GM12878 (cell line): ENCODE measurements around the gene ACOT13. TPM values are rescaled to one million over a fixed set of nuclear protein-coding genes. Genes with fewer than 3 reads are reported as not detected.

Experiments used
- ATAC-seq: fragments of 200-7000 bp; cut with Tn5 transposase; 3 replicates; pipeline ENCODE4 v1.9.1; 2020; ENCODE audit warnings: mild to moderate bottlenecking, moderate library complexity
- BruUV-seq: library from RNA; stranded (reverse); fragments of 400-500 nt; replicated peaks from 2 replicates; lab custom pipeline; 2021; lab: Mats Ljungman, UMichigan
- CTCF ChIA-PET: fragments of 300-600 bp; sonication (Branson Sonifier 250); formaldehyde crosslinking; extraction: SDS; loops from one replicate; lab custom pipeline; 2021; ENCODE audit warnings: inconsistent platforms; lab: Yijun Ruan, JAX
- POLR2A ChIA-PET: fragments of 350-600 bp; formaldehyde crosslinking; extraction: SDS; loops from one replicate; lab custom pipeline; 2021; ENCODE audit warnings: inconsistent platforms; lab: Charles Lee
- RAD21 ChIA-PET: fragments of 300-600 bp; sonication (Branson Sonifier 250); formaldehyde crosslinking; loops from one replicate; lab custom pipeline; 2023; ENCODE audit warnings: antibody characterized with exemption; ENCODE audit not compliant: unreplicated experiment; lab: Charles Lee
- SMC1A ChIA-PET: fragments of 300-600 bp; sonication (Branson Sonifier 250); formaldehyde crosslinking; loops from one replicate; lab custom pipeline; 2023; ENCODE audit not compliant: unreplicated experiment, uncharacterized antibody; lab: Charles Lee
- DNase-seq: peaks from one replicate; pipeline ENCODE4 v3.0.0-alpha.2; 2011; ENCODE audit warnings: low read depth, low spot score
- FAIRE-seq: peaks from 3 replicates; lab custom pipeline; 2011; peaks lifted over from hg19 to GRCh38; lab: Jason Lieb, UNC
- H2AFZ ChIP-seq: 2 replicates; pipeline ENCODE4 v1.6.0; 2011; ENCODE audit warnings: low read depth, low read length, control low read depth; ENCODE audit not compliant: control insufficient read depth
- H3K27ac ChIP-seq: 2 replicates; pipeline ENCODE4 v1.5.1; 2011; ENCODE audit warnings: control low read depth; ENCODE audit not compliant: control insufficient read depth, insufficient read depth
- H3K27me3 ChIP-seq, 2 experiments: replicated peaks in 1 of 2; 2 replicates each; pipeline versions ENCODE4 v1.6.0 to v1.6.1; 2011; ENCODE audit warnings: low read length in 1 of 2; ENCODE audit not compliant: control insufficient read depth in 2 of 2, insufficient read depth in 2 of 2
- H3K36me3 ChIP-seq, 2 experiments: 2 replicates each; pipeline ENCODE4 v1.5.1; 2011; ENCODE audit warnings: low read length in 1 of 2; ENCODE audit not compliant: control insufficient read depth in 2 of 2, insufficient read depth in 2 of 2
- H3K4me1 ChIP-seq: 2 replicates; pipeline ENCODE4 v1.6.1; 2011; ENCODE audit warnings: mild to moderate bottlenecking, low read length, moderate library complexity, mixed read lengths; ENCODE audit not compliant: control insufficient read depth, insufficient read depth
- H3K4me2 ChIP-seq: 2 replicates; pipeline ENCODE4 v1.6.0; 2011; ENCODE audit warnings: control low read depth; ENCODE audit not compliant: control insufficient read depth, insufficient read depth
- H3K4me3 ChIP-seq: fragments of 200-600 bp; sonication (generic); 2 replicates; pipeline ENCODE4 v1.5.1; 2016
- H3K79me2 ChIP-seq: 2 replicates; pipeline ENCODE4 v1.6.0; 2011; ENCODE audit warnings: low read length; ENCODE audit not compliant: control insufficient read depth, insufficient read depth
- H3K9ac ChIP-seq: 2 replicates; pipeline ENCODE4 v1.8.0; 2011; ENCODE audit warnings: low read length, control low read depth, mixed read lengths; ENCODE audit not compliant: control insufficient read depth, insufficient read depth
- H3K9me3 ChIP-seq: replicated peaks from 3 replicates; pipeline ENCODE4 v1.5.1; 2011; ENCODE audit warnings: mild to moderate bottlenecking, low read length; ENCODE audit not compliant: control insufficient read depth, insufficient read depth
- H4K20me1 ChIP-seq: 2 replicates; pipeline ENCODE4 v1.6.0; 2011; ENCODE audit not compliant: control insufficient read depth, insufficient read depth
- ATF2 ChIP-seq: IDR thresholded peaks from 2 replicates; pipeline ENCODE4 v1.6.1; 2012; ENCODE audit warnings: low read length, inconsistent platforms
- EP300 ChIP-seq, 2 experiments: fragments of 150-350 bp in 1 of 2; IDR thresholded peaks; 2 replicates each; pipeline ENCODE4 v1.6.1; 2011 to 2012; ENCODE audit warnings: low read depth in 2 of 2, low read length in 2 of 2, borderline replicate concordance in 1 of 2, improper control_type of control experiment in 1 of 2, inconsistent platforms in 1 of 2; ENCODE audit not compliant: control insufficient read depth in 1 of 2
- FOXK2 ChIP-seq: fragments of 450-650 bp; IDR thresholded peaks from 2 replicates; pipeline ENCODE4 v1.6.1; 2017; ENCODE audit warnings: mild to moderate bottlenecking, moderate library complexity
- HCFC1 ChIP-seq: fragments of 150-350 bp; IDR thresholded peaks from 2 replicates; pipeline ENCODE4 v1.6.1; 2014; ENCODE audit warnings: low read length
- NFIC ChIP-seq: IDR thresholded peaks from 2 replicates; pipeline ENCODE4 v1.6.1; 2012; ENCODE audit warnings: low read depth, mild to moderate bottlenecking, inconsistent platforms, low read length, moderate library complexity
- NKRF ChIP-seq: fragments of 450-650 bp; conservative IDR thresholded peaks from 2 replicates; pipeline ENCODE4 v1.6.1; 2017; ENCODE audit warnings: mild to moderate bottlenecking, moderate library complexity
- SREBF2 ChIP-seq: IDR thresholded peaks from 2 replicates; pipeline ENCODE4 v1.6.1; 2012; ENCODE audit warnings: mild to moderate bottlenecking, low read length
- STAT3 ChIP-seq: IDR thresholded peaks from 2 replicates; pipeline ENCODE4 v1.6.1; 2011; ENCODE audit warnings: low read depth, low read length, improper control_type of control experiment
- TCF3 ChIP-seq: IDR thresholded peaks from 2 replicates; pipeline ENCODE4 v1.6.1; 2012; ENCODE audit warnings: low read depth, mild to moderate bottlenecking, low read length, borderline replicate concordance; ENCODE audit not compliant: insufficient read depth
- WGBS: methylation state at CpG from one replicate; pipeline ENCODE4 v1.1.6; 2016; ENCODE audit warnings: low lambda C conversion rate; ENCODE audit not compliant: insufficient replicate concordance, insufficient coverage; ENCODE audit errors: missing lambda C conversion rate; 5-methylcytosine and 5-hydroxymethylcytosine counted together
- in situ Hi-C: fragments of 300-500 bp; cut with MboI; formaldehyde crosslinking; loops from 9 replicates; pipeline ENCODE4 v1.14.3; 2018; ENCODE audit warnings: mixed read lengths
- intact Hi-C: fragments of 100-400 bp; cut with micrococcal nuclease; formaldehyde crosslinking; loops from one replicate; pipeline ENCODE4 v1.14.2; 2022; ENCODE audit not compliant: unreplicated experiment
- polyA plus RNA-seq, 11 experiments: library from polyadenylated mRNA; depleted of rRNA in 4 of 11; unstranded in 6 of 11; stranded (reverse) in 5 of 11; fragments of >200 nt; fragmentation: Nextera tagmentation in 4 of 11; fragmentation: Illumina TruSeq in 1 of 11; extraction: Ambion mirVana in 4 of 11; extraction: Trizol in 1 of 11; gene quantifications; 1 replicate in 1 of 11; 2 replicates in 10 of 11; pipeline versions ENCODE4 v1.2.1 to v1.2.3, GENCODE V29; 2011 to 2016; ENCODE audit warnings: inconsistent platforms in 2 of 11, missing spikeins in 2 of 11, low read depth in 1 of 11
- total RNA-seq, 4 experiments: library from RNA; depleted of rRNA in 3 of 4; stranded (reverse); fragments of >200 nt in 3 of 4; fragmentation: Illumina TruSeq in 1 of 4; extraction: Trizol in 1 of 4; gene quantifications; 2 replicates each; pipeline versions ENCODE4 v1.2.1 to v1.2.3, GENCODE V29; 2013 to 2021
- TF ChIP-seq, protein P1 (sequence below): IDR thresholded peaks from 2 replicates; pipeline ENCODE4 v1.6.1; 2012; ENCODE audit warnings: mild to moderate bottlenecking, low read depth, low read length
- TF ChIP-seq, protein P2 (sequence below): IDR thresholded peaks from 2 replicates; pipeline ENCODE4 v1.6.1; 2011; ENCODE audit warnings: borderline replicate concordance, low read depth, mild to moderate bottlenecking, moderate library complexity, mixed read lengths, low read length; ENCODE audit not compliant: insufficient read depth; ENCODE audit errors: extremely low read length

The ACOT13 gene
- total and polyA plus RNA-seq, 10 of the 15 experiments (the other 5 are each of a cell fraction or from before 2014, with no cell fraction given): 6.0 to 60.6 (median 36.6) TPM

GRCh38 chr6:24742216-24742738 lies 75.4 kb downstream of the ACOT13 start:
- POLR2A ChIA-PET: interaction anchor here (0.7 to 1.7 kb wide), 5 partner anchors 19 to 37 kb away, joined by 3 to 17 read pairs (median 5); partner anchors contain the start of gene C6orf62
- BruUV-seq: no TSS peak
- Histone ChIP-seq H3K4me1 (peaks cover 17% of the 10 kb centered on the region), H3K36me3 (no peaks in the 10 kb centered on the region)
- TF ChIP-seq NFIC (no peak), NKRF (no peak), TCF3 (no peak), HCFC1 (no peak), SREBF2 (no peak), ATF2 (no peak), FOXK2 (no peak), STAT3 (no peak), EP300 (IDR thresholded peaks at IDR 0.05; ENCODE audit: borderline replicate concordance in 1 of 2, control insufficient read depth in 1 of 2, low read depth in 2 of 2, low read length in 2 of 2) (no peak)
- TF ChIP-seq, protein P1, sequence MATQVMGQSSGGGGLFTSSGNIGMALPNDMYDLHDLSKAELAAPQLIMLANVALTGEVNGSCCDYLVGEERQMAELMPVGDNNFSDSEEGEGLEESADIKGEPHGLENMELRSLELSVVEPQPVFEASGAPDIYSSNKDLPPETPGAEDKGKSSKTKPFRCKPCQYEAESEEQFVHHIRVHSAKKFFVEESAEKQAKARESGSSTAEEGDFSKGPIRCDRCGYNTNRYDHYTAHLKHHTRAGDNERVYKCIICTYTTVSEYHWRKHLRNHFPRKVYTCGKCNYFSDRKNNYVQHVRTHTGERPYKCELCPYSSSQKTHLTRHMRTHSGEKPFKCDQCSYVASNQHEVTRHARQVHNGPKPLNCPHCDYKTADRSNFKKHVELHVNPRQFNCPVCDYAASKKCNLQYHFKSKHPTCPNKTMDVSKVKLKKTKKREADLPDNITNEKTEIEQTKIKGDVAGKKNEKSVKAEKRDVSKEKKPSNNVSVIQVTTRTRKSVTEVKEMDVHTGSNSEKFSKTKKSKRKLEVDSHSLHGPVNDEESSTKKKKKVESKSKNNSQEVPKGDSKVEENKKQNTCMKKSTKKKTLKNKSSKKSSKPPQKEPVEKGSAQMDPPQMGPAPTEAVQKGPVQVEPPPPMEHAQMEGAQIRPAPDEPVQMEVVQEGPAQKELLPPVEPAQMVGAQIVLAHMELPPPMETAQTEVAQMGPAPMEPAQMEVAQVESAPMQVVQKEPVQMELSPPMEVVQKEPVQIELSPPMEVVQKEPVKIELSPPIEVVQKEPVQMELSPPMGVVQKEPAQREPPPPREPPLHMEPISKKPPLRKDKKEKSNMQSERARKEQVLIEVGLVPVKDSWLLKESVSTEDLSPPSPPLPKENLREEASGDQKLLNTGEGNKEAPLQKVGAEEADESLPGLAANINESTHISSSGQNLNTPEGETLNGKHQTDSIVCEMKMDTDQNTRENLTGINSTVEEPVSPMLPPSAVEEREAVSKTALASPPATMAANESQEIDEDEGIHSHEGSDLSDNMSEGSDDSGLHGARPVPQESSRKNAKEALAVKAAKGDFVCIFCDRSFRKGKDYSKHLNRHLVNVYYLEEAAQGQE: no peak
- TF ChIP-seq, protein P2, sequence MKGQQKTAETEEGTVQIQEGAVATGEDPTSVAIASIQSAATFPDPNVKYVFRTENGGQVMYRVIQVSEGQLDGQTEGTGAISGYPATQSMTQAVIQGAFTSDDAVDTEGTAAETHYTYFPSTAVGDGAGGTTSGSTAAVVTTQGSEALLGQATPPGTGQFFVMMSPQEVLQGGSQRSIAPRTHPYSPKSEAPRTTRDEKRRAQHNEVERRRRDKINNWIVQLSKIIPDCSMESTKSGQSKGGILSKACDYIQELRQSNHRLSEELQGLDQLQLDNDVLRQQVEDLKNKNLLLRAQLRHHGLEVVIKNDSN: no peak
- TF ChIP-seq, all 136 proteins: peak for 0
- ATAC-seq (no peak), FAIRE-seq (no peak), DNase-seq (no peak)
- H3K4me2 ChIP-seq: peak overlapping the region; percentile 62
- RAD21 ChIA-PET: interaction anchor here (0.7 to 1.9 kb wide), 6 partner anchors 16 to 218 kb away, joined by 3 to 12 read pairs (median 4); partner anchors contain the start of gene C6orf62
- no peak overlapping the region for H3K9ac ChIP-seq
- in situ Hi-C loops (no loop called here), intact Hi-C loops (loop anchor here (2.0 kb wide), 1 partner anchor 33 kb away; the partner anchor contains the start of gene GMNN)
- H3K27ac ChIP-seq: peak overlapping the region; percentile 71
- no peaks in the 10 kb centered on the region for H3K79me2 ChIP-seq
- SMC1A ChIA-PET: interaction anchor here (1.1 to 1.9 kb wide), 12 partner anchors 9 to 249 kb away, joined by 4 to 17 read pairs (median 5); partner anchors contain the start of genes C6orf62 and GMNN
- 96% methylated on average over 5 of the region's 5 CpGs for WGBS
- CTCF ChIA-PET: interaction anchor here (0.9 to 2.1 kb wide), 7 partner anchors 9 to 285 kb away, joined by 3 to 10 read pairs (median 4); no protein-coding TSS in a partner anchor
- H3K4me3 ChIP-seq: no peak overlapping the region; the same call in 1 of the 2 replicates
- H3K9me3 ChIP-seq: no peaks in the 10 kb centered on the region
- no peaks in the 10 kb centered on the region for H4K20me1 ChIP-seq
- H2AFZ ChIP-seq: no peak overlapping the region
- no peaks in the 10 kb centered on the region for H3K27me3 ChIP-seq
